ENCODE measurements around the gene PTPRS.
A peak's percentile ranks its signal among the peaks of the same experiment; 100 is the strongest.

GRCh38 chr19:5308451-5309437, 31.9 kb downstream of the PTPRS start:
- peak in 1 of 2 donors; percentile 97 for TF ChIP-seq EP300 (IDR thresholded peaks at IDR 0.05)
- TF ChIP-seq POLR2A (IDR thresholded peaks at IDR 0.05), result peak; percentile 80 to 83

Data from tibial nerve (tissue), 3 donors.